Prostate gland (tissue), 2 donors: Measurements from ENCODE around the gene PPP1R1B.

Experiments used
- POLR2A ChIP-seq: fragments of 450-650 bp; IDR thresholded peaks from one replicate; pipeline ENCODE4 v1.6.1; 2016; ENCODE audit warnings: antibody characterized with exemption, mild to moderate bottlenecking
- POLR2AphosphoS5 ChIP-seq: sonication (generic); formaldehyde crosslinking; IDR thresholded peaks from one replicate; pipeline ENCODE4 v1.6.1; 2017; ENCODE audit warnings: antibody characterized with exemption
- TF ChIP-seq, protein P1 (sequence below), 4 experiments: fragments of 200-600 bp in 2 of 4; fragments of 450-650 bp in 2 of 4; sonication (generic) in 2 of 4; IDR thresholded peaks; 1 replicate in 3 of 4; 2 replicates in 1 of 4; pipeline ENCODE4 v1.5.1; 2016 to 2019; ENCODE audit warnings: antibody characterized with exemption in 4 of 4, mild to moderate bottlenecking in 2 of 4, moderate library complexity in 2 of 4

GRCh38 chr17:39640591-39641031 is 13.9 kb downstream of the PPP1R1B start:
- no peak for TF ChIP-seq POLR2AphosphoS5
- TF ChIP-seq, protein P1, sequence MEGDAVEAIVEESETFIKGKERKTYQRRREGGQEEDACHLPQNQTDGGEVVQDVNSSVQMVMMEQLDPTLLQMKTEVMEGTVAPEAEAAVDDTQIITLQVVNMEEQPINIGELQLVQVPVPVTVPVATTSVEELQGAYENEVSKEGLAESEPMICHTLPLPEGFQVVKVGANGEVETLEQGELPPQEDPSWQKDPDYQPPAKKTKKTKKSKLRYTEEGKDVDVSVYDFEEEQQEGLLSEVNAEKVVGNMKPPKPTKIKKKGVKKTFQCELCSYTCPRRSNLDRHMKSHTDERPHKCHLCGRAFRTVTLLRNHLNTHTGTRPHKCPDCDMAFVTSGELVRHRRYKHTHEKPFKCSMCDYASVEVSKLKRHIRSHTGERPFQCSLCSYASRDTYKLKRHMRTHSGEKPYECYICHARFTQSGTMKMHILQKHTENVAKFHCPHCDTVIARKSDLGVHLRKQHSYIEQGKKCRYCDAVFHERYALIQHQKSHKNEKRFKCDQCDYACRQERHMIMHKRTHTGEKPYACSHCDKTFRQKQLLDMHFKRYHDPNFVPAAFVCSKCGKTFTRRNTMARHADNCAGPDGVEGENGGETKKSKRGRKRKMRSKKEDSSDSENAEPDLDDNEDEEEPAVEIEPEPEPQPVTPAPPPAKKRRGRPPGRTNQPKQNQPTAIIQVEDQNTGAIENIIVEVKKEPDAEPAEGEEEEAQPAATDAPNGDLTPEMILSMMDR (IDR thresholded peaks at IDR 0.05) = no peak
- TF ChIP-seq POLR2A = no peak
